ENCODE data around the gene ATXN10.

ATXN10 gene

GRCh38 chr22:45843031-45843430 is 171.4 kb downstream of the ATXN10 start:
- Histone ChIP-seq H3K36me3 (ENCODE audit: low read length) (peaks cover 25% of the 10 kb centered on the region), H2AFZ (ENCODE audit: low read depth, low read length, severe bottlenecking) (no peak overlapping the region), H3K27me3 (ENCODE audit: low read length) (no peaks in the 10 kb centered on the region), H4K20me1 (ENCODE audit: low read depth, low read length) (no peaks in the 10 kb centered on the region), H3K27ac (ENCODE audit: low read depth, low read length) (no peak overlapping the region), H3K79me2 (ENCODE audit: insufficient read depth, low read length) (no peaks in the 10 kb centered on the region), H3K9ac (ENCODE audit: low read length) (no peak overlapping the region), H3F3A (ENCODE audit: insufficient read depth) (no peaks in the 10 kb centered on the region), H3K9me3 (ENCODE audit: insufficient read depth, low read length) (no peaks in the 10 kb centered on the region), H3K4me3 (ENCODE audit: insufficient read depth, low read length, poor library complexity, severe bottlenecking) (no peak overlapping the region), H3K4me2 (ENCODE audit: low read depth, low read length, poor library complexity, severe bottlenecking) (no peak overlapping the region), H3K9me2 (replicated peaks; ENCODE audit: insufficient read depth, low read length) (no peaks in the 10 kb centered on the region)
- no peak for TF ChIP-seq CTCF (IDR thresholded peaks at IDR 0.05; ENCODE audit: insufficient read depth, low read length, poor library complexity, severe bottlenecking)
- TF ChIP-seq EZH2phosphoT487 (conservative IDR thresholded peaks at IDR 0.05; ENCODE audit: low read length) = no peak

GRCh38 chr22:45843986-45844385 is 172.4 kb downstream of the ATXN10 start:
- TF ChIP-seq EZH2phosphoT487 (conservative IDR thresholded peaks at IDR 0.05; ENCODE audit: low read length) (no peak), CTCF (IDR thresholded peaks at IDR 0.05; ENCODE audit: insufficient read depth, low read length, poor library complexity, severe bottlenecking) (no peak)
- no peaks in the 10 kb centered on the region for H3K9me3 ChIP-seq (ENCODE audit: insufficient read depth, low read length)
- H3K27me3 ChIP-seq (ENCODE audit: low read length) = no peaks in the 10 kb centered on the region
- H3K9me2 ChIP-seq (replicated peaks; ENCODE audit: insufficient read depth, low read length) = no peaks in the 10 kb centered on the region
- H2AFZ ChIP-seq (ENCODE audit: low read depth, low read length, severe bottlenecking) = no peak overlapping the region
- no peaks in the 10 kb centered on the region for H3K79me2 ChIP-seq (ENCODE audit: insufficient read depth, low read length)
- no peak overlapping the region for H3K4me3 ChIP-seq (ENCODE audit: insufficient read depth, low read length, poor library complexity, severe bottlenecking)
- no peak overlapping the region for H3K9ac ChIP-seq (ENCODE audit: low read length)
- H3K27ac ChIP-seq (ENCODE audit: low read depth, low read length) = no peak overlapping the region
- peaks cover 32% of the 10 kb centered on the region for H3K36me3 ChIP-seq (ENCODE audit: low read length)
- H4K20me1 ChIP-seq (ENCODE audit: low read depth, low read length) = no peaks in the 10 kb centered on the region
- no peak overlapping the region for H3K4me2 ChIP-seq (ENCODE audit: low read depth, low read length, poor library complexity, severe bottlenecking)
- no peaks in the 10 kb centered on the region for H3F3A ChIP-seq (ENCODE audit: insufficient read depth)

DNA sequence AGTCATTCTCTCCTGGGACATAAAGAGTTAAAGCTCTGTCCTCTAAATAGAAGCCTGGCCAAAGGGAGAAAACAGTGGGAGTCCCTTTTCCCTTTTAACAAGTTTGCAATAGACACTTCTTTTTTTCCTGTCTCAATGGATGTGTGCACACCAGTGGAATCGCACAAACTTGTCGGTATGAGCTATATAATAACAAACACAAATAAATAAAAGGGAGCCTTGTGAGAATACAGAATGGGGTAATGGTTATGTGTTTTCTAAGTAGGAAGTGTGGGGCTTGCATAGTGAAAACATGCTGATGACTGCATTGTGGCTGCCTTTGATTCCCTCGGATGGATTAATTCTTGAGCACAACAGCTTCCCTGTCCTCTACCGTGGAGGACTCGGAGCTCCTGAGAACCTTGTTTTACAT is 173.4 kb downstream of the ATXN10 start:
- Histone ChIP-seq H3K27me3 (ENCODE audit: low read length) (no peaks in the 10 kb centered on the region), H3K9me3 (ENCODE audit: insufficient read depth, low read length) (no peaks in the 10 kb centered on the region), H3F3A (ENCODE audit: insufficient read depth) (no peaks in the 10 kb centered on the region), H3K79me2 (ENCODE audit: insufficient read depth, low read length) (no peaks in the 10 kb centered on the region), H3K9me2 (replicated peaks; ENCODE audit: insufficient read depth, low read length) (no peaks in the 10 kb centered on the region), H2AFZ (ENCODE audit: low read depth, low read length, severe bottlenecking) (no peak overlapping the region), H3K36me3 (ENCODE audit: low read length) (peaks cover 36% of the 10 kb centered on the region), H3K4me2 (ENCODE audit: low read depth, low read length, poor library complexity, severe bottlenecking) (no peak overlapping the region), H3K27ac (ENCODE audit: low read depth, low read length) (no peak overlapping the region), H4K20me1 (ENCODE audit: low read depth, low read length) (no peaks in the 10 kb centered on the region), H3K4me3 (ENCODE audit: insufficient read depth, low read length, poor library complexity, severe bottlenecking) (no peak overlapping the region), H3K9ac (ENCODE audit: low read length) (no peak overlapping the region)
- no peak for TF ChIP-seq CTCF (IDR thresholded peaks at IDR 0.05; ENCODE audit: insufficient read depth, low read length, poor library complexity, severe bottlenecking)
- TF ChIP-seq EZH2phosphoT487 (conservative IDR thresholded peaks at IDR 0.05; ENCODE audit: low read length) = no peak
